Left ventricle myocardium inferior (tissue), 1 donor: ENCODE data around the gene C1orf122. TPM values are rescaled to one million over a fixed set of nuclear protein-coding genes. Genes with fewer than 3 reads are reported as not detected.

ENCODE experiments used
- DNase-seq: peaks from one replicate; pipeline ENCODE4 v3.0.0-alpha.2; 2020
- H3K27ac ChIP-seq: fragments of 200-600 bp; replicated peaks from 2 replicates; pipeline ENCODE4 v1.8.0; 2021
- H3K27me3 ChIP-seq: fragments of 200-600 bp; 2 replicates; pipeline ENCODE4 v1.8.0; 2021; ENCODE audit warnings: low read depth
- H3K36me3 ChIP-seq: fragments of 200-600 bp; 2 replicates; pipeline ENCODE4 v1.8.0; 2021
- H3K4me1 ChIP-seq: fragments of 200-600 bp; 2 replicates; pipeline ENCODE4 v1.8.0; 2021
- H3K4me3 ChIP-seq: fragments of 200-600 bp; 2 replicates; pipeline ENCODE4 v1.8.0; 2021; ENCODE audit warnings: mild to moderate bottlenecking, moderate library complexity
- H3K9me3 ChIP-seq: fragments of 200-600 bp; replicated peaks from 2 replicates; pipeline ENCODE4 v1.8.0; 2021
- CTCF ChIP-seq: fragments of 200-600 bp; IDR thresholded peaks from 2 replicates; pipeline ENCODE4 v1.8.0; 2021; ENCODE audit warnings: antibody characterized with exemption, mild to moderate bottlenecking, borderline replicate concordance
- intact Hi-C: fragments of 100-400 bp; cut with micrococcal nuclease; formaldehyde crosslinking; loops from one replicate; pipeline ENCODE4 v1.11.0; 2022
- total RNA-seq: library from RNA; stranded (reverse); fragmentation: NEBNext Ultra II Directional; extraction: Animal tissue kit (Norgen Biotek cat#: 25700); gene quantifications from one replicate; pipeline ENCODE4 v1.2.1, GENCODE V29; 2021
- donor health status: DM: no; HTN: yes; CAD: no; lungs with severe emphysema.

Gene C1orf122
- total RNA-seq, 1 donor from 2014 or later, result 47.3 TPM

DNA sequence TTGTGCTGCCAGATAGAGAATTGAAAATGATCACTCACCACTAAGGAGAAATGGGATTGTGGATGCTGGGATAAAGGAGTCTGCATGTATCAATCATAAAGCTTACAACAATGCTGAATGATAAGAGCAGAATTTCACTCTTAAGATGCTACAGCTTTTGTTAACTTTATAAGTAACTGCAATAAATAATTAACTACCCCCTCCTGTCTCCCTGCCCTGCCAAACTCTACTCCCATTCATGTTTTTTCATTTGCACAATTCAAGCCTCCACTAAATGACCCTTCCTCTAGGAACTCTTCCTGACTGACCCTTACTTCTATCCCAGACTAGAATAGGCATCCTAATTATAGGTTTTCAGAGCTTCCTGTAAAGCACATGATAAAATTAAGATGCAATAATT, 36.9 kb downstream of the C1orf122 start:
- H3K4me1 ChIP-seq, result peaks cover 30% of the 10 kb centered on the region
- no peak overlapping the region for H3K27ac ChIP-seq
- DNase-seq, result no peak
- H3K9me3 ChIP-seq, result no peaks in the 10 kb centered on the region
- peaks cover 8% of the 10 kb centered on the region for H3K36me3 ChIP-seq
- no peak for TF ChIP-seq CTCF
- intact Hi-C loops, result no loop called here
- H3K4me3 ChIP-seq, result no peak overlapping the region
- H3K27me3 ChIP-seq, result no peaks in the 10 kb centered on the region

DNA sequence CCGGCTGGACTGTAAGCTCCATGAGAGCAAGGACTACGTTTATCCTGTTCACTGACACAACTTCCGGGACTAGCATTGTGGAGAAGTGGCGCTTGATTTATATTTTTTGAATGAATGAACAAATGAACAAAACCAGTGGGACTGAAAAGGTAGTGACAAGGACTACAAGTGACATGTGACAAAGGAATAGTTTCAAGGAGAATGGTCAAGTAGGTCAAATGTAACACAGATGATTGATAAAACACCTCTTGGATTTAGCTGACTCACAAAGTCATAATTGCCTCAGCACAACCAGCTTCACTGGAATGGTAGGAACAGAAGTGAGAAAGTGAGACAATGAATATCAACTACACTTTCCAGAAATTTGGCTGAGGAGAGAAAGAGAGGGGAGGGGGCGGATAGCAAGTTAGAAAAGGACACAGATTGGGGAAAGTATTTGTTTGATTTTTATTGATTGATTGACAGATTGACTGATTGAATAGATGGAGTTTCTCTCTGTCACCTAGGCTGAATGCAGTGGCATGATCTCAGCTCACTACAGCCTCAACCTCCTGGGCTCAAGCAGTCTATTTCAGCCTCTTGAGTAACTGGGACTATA, 37.6 kb downstream of the C1orf122 start:
- DNase-seq, result no peak
- no peak for TF ChIP-seq CTCF
- intact Hi-C loops, result no loop called here
- peaks cover 2% of the 10 kb centered on the region for H3K36me3 ChIP-seq
- no peaks in the 10 kb centered on the region for H3K27me3 ChIP-seq
- H3K4me3 ChIP-seq, result no peak overlapping the region
- no peak overlapping the region for H3K27ac ChIP-seq
- peaks cover 30% of the 10 kb centered on the region for H3K4me1 ChIP-seq
- no peaks in the 10 kb centered on the region for H3K9me3 ChIP-seq

- H3K4me3 ChIP-seq, result no peak overlapping the region
- DNase-seq, result no peak
- no peak overlapping the region for H3K27ac ChIP-seq
- H3K4me1 ChIP-seq, result peaks cover 35% of the 10 kb centered on the region
- no peak for TF ChIP-seq CTCF
- intact Hi-C loops, result no loop called here
- no peaks in the 10 kb centered on the region for H3K36me3 ChIP-seq
- no peaks in the 10 kb centered on the region for H3K27me3 ChIP-seq
- H3K9me3 ChIP-seq, result no peaks in the 10 kb centered on the region
These were observed 38.2 kb downstream of the C1orf122 start for GRCh38 chr1:37845786-37846185.

DNA sequence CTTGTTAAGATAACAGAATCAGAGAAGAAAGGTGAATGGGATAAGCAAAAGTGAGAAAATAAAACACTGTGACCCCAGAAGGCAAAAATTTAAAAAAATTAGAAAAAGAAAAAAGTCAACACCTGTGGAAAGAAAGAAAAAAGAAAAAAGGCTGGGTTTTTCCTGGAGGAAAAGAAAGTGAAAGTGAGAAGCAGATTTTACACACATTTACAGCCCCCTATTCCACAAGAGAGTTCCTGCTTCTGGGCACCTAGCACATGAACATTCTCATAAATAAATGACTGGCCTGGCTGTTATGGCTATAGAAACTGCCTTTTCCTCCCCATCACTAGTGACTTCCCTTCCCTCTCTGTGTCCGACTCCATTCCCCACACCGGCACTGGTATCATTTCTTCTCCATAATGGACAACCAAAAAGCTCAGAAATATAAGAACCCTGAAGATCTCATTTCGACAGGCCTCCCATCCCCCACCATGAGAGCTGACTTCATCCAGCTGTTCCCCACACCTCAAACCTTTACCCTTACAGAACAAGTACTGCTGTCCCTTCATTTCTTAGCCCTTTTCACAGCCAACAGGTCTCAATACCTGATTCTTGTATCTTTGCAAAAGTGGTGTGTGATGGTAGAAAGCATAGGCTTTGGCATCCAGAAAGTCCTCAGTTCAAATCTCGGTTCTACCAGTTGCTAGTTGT, 39.2 kb downstream of the C1orf122 start:
- peaks cover 45% of the 10 kb centered on the region for H3K4me1 ChIP-seq
- no peaks in the 10 kb centered on the region for H3K27me3 ChIP-seq
- intact Hi-C loops, result no loop called here
- no peak overlapping the region for H3K27ac ChIP-seq
- no peak for TF ChIP-seq CTCF
- no peaks in the 10 kb centered on the region for H3K9me3 ChIP-seq
- DNase-seq, result no peak
- no peak overlapping the region for H3K4me3 ChIP-seq
- no peaks in the 10 kb centered on the region for H3K36me3 ChIP-seq

DNA sequence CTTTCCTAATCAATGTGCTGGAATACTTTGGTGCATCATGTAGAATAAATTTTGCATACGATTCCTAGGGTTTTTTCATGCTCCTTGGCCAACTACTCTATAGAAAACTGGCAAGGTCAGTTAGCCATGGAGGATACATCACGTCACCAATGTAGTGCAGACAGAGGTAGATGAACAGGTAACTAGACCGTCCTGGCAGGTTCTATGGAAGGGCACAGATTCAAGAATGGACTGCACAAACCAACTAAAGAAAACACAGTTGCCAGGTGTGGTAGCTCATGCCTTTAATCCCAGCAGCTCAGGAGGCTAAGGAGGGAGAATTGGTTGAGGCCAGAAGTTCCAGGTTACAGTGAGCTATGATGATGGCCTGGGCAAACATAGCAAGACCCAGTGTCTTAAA, 41.9 kb downstream of the C1orf122 start:
- TF ChIP-seq CTCF, result no peak
- Histone ChIP-seq H3K27me3 (no peaks in the 10 kb centered on the region), H3K27ac (no peak overlapping the region), H3K9me3 (no peaks in the 10 kb centered on the region), H3K4me3 (no peak overlapping the region), H3K36me3 (peaks cover 5% of the 10 kb centered on the region), H3K4me1 (peaks cover 63% of the 10 kb centered on the region)
- no peak for DNase-seq
- intact Hi-C loops, result no loop called here
